Gastrocnemius medialis (tissue), 4 donors: ENCODE results near the gene FXYD7. TPM values are rescaled to one million over a fixed set of nuclear protein-coding genes. Genes with fewer than 3 reads are reported as not detected.

Source experiments
- ATAC-seq, 2 donors: fragments of 150-250 bp; one replicate each; pipeline ENCODE4 v1.9.1; 2016
- DNase-seq, 2 donors: peaks; one replicate each; pipeline ENCODE4 v3.0.0-alpha.2; 2019
- H3K27ac ChIP-seq, 4 donors: fragments of 200-600 bp; sonication (generic); 1 replicate in 1 of 4; 2 replicates in 3 of 4; pipeline ENCODE4 v1.5.1; 2016 to 2018; ENCODE audit warnings: mild to moderate bottlenecking in 2 of 4, moderate library complexity in 1 of 4
- H3K27me3 ChIP-seq, 3 donors: fragments of 200-600 bp; sonication (generic) in 2 of 3; 1 replicate in 1 of 3; 2 replicates in 2 of 3; pipeline versions ENCODE4 v1.5.1 to v1.6.0; 2016 to 2019; ENCODE audit warnings: mild to moderate bottlenecking in 1 of 3, moderate library complexity in 1 of 3
- H3K36me3 ChIP-seq, 2 donors: fragments of 200-600 bp; sonication (generic) in 1 of 2; one replicate each; pipeline ENCODE4 v1.5.1; 2017 to 2018
- H3K4me1 ChIP-seq, 2 donors: fragments of 200-600 bp; sonication (generic) in 1 of 2; one replicate each; pipeline ENCODE4 v1.5.1; 2016 to 2017; ENCODE audit warnings: mild to moderate bottlenecking in 2 of 2
- H3K4me3 ChIP-seq, 4 donors: fragments of 200-600 bp; sonication (generic) in 3 of 4; 1 replicate in 1 of 4; 2 replicates in 3 of 4; pipeline ENCODE4 v1.5.1; 2016 to 2019; ENCODE audit warnings: mild to moderate bottlenecking in 2 of 4
- H3K9me3 ChIP-seq, 3 donors: fragments of 200-600 bp; sonication (generic) in 2 of 3; 1 replicate in 1 of 3; 2 replicates in 2 of 3; pipeline ENCODE4 v1.5.1; 2016 to 2019
- CTCF ChIP-seq, 5 experiments: fragments of 450-650 bp in 3 of 5; fragments of 200-600 bp in 2 of 5; sonication (generic) in 2 of 5; IDR thresholded peaks in 4 of 5; conservative IDR thresholded peaks in 1 of 5; 1 replicate in 4 of 5; 2 replicates in 1 of 5; pipeline ENCODE4 v1.5.1; 2016 to 2019; ENCODE audit warnings: antibody characterized with exemption in 5 of 5, mild to moderate bottlenecking in 3 of 5, moderate library complexity in 3 of 5
- POLR2A ChIP-seq, 2 donors: fragments of 450-650 bp; IDR thresholded peaks; one replicate each; pipeline ENCODE4 v1.6.1; 2017; ENCODE audit warnings: antibody characterized with exemption in 2 of 2, mild to moderate bottlenecking in 2 of 2, moderate library complexity in 2 of 2
- in situ Hi-C, 4 donors: fragments of 200-750 bp; cut with MboI; loops; one replicate each; pipeline versions ENCODE4 v1.15.0 to v1.8.0; 2017; ENCODE audit warnings: low sequenced_read_pairs in 4 of 4
- intact Hi-C: fragments of 100-400 bp; cut with DNase I; formaldehyde crosslinking; loops from one replicate; pipeline ENCODE4 v1.15.1; 2023; ENCODE audit warnings: low total_unique reads
- total RNA-seq, 4 donors: library from RNA; depleted of rRNA; stranded (reverse); fragments of >200 nt; gene quantifications; one replicate each; pipeline versions ENCODE4 v1.1.0 to v1.2.3, GENCODE V29; 2016

Gene FXYD7
- total RNA-seq, 4 donors from 2014 or later, result 0.40 TPM; not detected in 3

DNA sequence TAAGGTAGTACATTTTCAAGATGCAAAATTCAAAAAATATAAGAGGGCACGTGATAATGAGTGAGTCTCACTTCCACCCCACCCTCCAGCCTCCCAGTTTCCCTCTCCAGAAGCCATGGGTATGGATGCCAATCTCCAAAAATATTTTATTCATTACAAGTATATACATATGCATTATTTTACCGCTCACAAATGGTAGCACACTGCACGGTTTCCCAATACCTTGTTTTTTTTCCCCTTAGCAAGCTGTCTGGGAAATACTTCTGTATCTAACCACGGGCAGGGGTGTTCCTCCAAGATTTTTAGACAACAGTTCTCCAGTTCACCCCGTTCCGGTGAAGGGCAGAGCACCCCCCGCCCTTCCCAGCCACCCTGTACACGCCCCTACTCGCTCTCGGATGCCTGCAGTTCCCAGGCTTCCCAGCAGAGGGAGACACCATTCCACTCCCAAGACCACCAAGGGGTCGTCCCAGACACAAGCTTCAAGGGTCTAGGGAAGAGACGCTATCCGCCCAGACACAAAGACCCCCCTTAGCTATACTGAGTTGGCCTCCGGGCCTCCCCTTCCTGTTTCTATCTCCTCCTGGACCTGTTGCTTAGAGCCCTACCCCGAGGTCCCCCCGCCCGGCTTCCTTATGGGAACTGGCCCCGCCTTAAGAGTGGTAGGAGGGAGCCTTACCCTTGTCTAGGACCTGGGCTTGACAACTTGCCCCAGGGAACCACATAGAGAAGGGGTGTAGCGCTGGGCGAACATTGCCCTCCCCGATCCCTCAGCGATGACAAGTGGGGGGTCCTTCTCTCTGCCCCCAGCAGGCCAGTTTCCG is 28.5 kb upstream of the FXYD7 start:
- peak; percentile 74 for ATAC-seq
- intact Hi-C loops (loop anchor here (1.0 kb wide), 2 partner anchors 21 to 27 kb away; partner anchors contain the start of gene LGI4), in situ Hi-C loops (no loop called here)
- no peaks in the 10 kb centered on the region for H3K27me3 ChIP-seq
- no peaks in the 10 kb centered on the region for H3K9me3 ChIP-seq
- peaks cover 6 to 15% of the 10 kb centered on the region in 2 donors for H3K4me1 ChIP-seq
- H3K4me3 ChIP-seq, result peak overlapping the region; percentile 32 to 55 (median 48)
- no peak for TF ChIP-seq POLR2A (IDR thresholded peaks at IDR 0.05)
- TF ChIP-seq CTCF (IDR thresholded peaks at IDR 0.05 in 4 of 5, conservative IDR thresholded peaks at IDR 0.05 in 1 of 5), result peak; percentile 91 to 98 (median 97)
- DNase-seq, result peak in 1 of 2 donors; percentile 49
- peak overlapping the region in 3 of 4 donors; percentile 34 to 45 (median 41) for H3K27ac ChIP-seq
- H3K36me3 ChIP-seq, result no peaks in the 10 kb centered on the region

GRCh38 chr19:35115177-35115951 is 27.7 kb upstream of the FXYD7 start, which contains the start of gene FXYD3:
TSS of gene FXYD3 (plus strand) at chr19:35115823. CDS start at chr19:35119377, 3,554 bp downstream.
- peak within 1 kb of the TSS in 3 of 4 donors; percentile 34 to 45 (median 41) for H3K27ac ChIP-seq
- in situ Hi-C loops, result no loop called here

GRCh38 chr19:35116072-35116801 is 26.8 kb upstream of the FXYD7 start:
- Histone ChIP-seq H3K27ac (no peak overlapping the region), H3K9me3 (no peaks in the 10 kb centered on the region), H3K36me3 (no peaks in the 10 kb centered on the region), H3K4me1 (peaks cover 6 to 19% of the 10 kb centered on the region in 2 donors), H3K27me3 (no peaks in the 10 kb centered on the region), H3K4me3 (no peak overlapping the region)
- DNase-seq (no peak), ATAC-seq (no peak)
- in situ Hi-C loops (no loop called here), intact Hi-C loops (no loop called here)
- TF ChIP-seq POLR2A (IDR thresholded peaks at IDR 0.05), result no peak
- TF ChIP-seq CTCF (IDR thresholded peaks at IDR 0.05 in 4 of 5, conservative IDR thresholded peaks at IDR 0.05 in 1 of 5), result no peak

More at GRCh38 chr19:35115177-35115951, 27.7 kb upstream of the FXYD7 start, which contains the start of gene FXYD3:
- no peak for TF ChIP-seq CTCF (IDR thresholded peaks at IDR 0.05 in 4 of 5, conservative IDR thresholded peaks at IDR 0.05 in 1 of 5)
- no peak for TF ChIP-seq POLR2A (IDR thresholded peaks at IDR 0.05)
- Histone ChIP-seq H3K4me3 (peak within 1 kb of the TSS; percentile 32 to 55 (median 48)), H3K27me3 (no peaks in the 10 kb centered on the region), H3K36me3 (no peaks in the 10 kb centered on the region), H3K4me1 (peaks cover 6 to 18% of the 10 kb centered on the region in 2 donors), H3K9me3 (no peaks in the 10 kb centered on the region)
- no peak for DNase-seq
- intact Hi-C loops, result no loop called here
- no peak for ATAC-seq

DNA sequence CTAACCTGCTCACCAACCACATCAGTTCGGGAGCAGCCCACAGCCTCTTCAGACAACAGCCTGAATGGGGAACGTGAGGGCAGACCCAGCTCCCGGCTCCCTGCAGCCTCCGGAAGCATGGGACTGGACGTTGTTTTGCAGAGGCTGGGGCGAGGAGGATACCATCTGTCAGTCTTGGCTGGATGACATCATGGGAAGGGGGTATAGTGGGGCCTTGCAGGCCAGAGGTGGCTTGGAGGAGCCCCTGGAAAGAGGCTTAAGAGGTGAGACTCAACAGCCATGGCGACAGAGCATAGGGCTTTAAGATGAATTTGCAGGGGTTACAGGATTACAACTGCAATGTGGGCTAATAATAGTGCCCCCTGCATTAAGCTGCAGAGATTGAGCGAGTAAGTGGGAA is 25.9 kb upstream of the FXYD7 start:
- Histone ChIP-seq H3K27me3 (no peaks in the 10 kb centered on the region), H3K27ac (no peak overlapping the region), H3K4me1 (peaks cover 6 to 19% of the 10 kb centered on the region in 2 donors), H3K36me3 (no peaks in the 10 kb centered on the region), H3K4me3 (no peak overlapping the region), H3K9me3 (no peaks in the 10 kb centered on the region)
- intact Hi-C loops, result no loop called here
- no peak for ATAC-seq
- in situ Hi-C loops, result no loop called here
- no peak for DNase-seq
- no peak for TF ChIP-seq CTCF (IDR thresholded peaks at IDR 0.05 in 4 of 5, conservative IDR thresholded peaks at IDR 0.05 in 1 of 5)
- TF ChIP-seq POLR2A (IDR thresholded peaks at IDR 0.05), result no peak
